Tibial nerve (tissue), 4 donors: ENCODE data around the gene TMPRSS11F. TPM values are rescaled to one million over a fixed set of nuclear protein-coding genes. Genes with fewer than 3 reads are reported as not detected.
"Not testable (repeated sequence)": the region's sequence is repeated elsewhere in the genome, so short reads cannot be mapped to it uniquely, and the experiment has no call there.

ENCODE experiments used
- DNase-seq, 2 donors: peaks; one replicate each; pipeline ENCODE4 v3.0.0-alpha.2; 2019; ENCODE audit warnings: low spot score in 2 of 2
- H3K27ac ChIP-seq, 4 donors: fragments of 200-600 bp; sonication (generic) in 3 of 4; one replicate each; pipeline ENCODE4 v1.5.1; 2017 to 2019; ENCODE audit warnings: mild to moderate bottlenecking in 1 of 4
- H3K27me3 ChIP-seq, 2 donors: fragments of 200-600 bp; sonication (generic) in 1 of 2; one replicate each; pipeline versions ENCODE4 v1.5.1 to v1.6.0; 2017 to 2019
- H3K36me3 ChIP-seq, 3 donors: fragments of 200-600 bp; sonication (generic); one replicate each; pipeline ENCODE4 v1.5.1; 2018 to 2019
- H3K4me1 ChIP-seq, 4 donors: fragments of 200-600 bp; sonication (generic) in 3 of 4; one replicate each; pipeline ENCODE4 v1.5.1; 2017 to 2019
- H3K4me3 ChIP-seq, 4 donors: fragments of 200-600 bp; sonication (generic) in 3 of 4; one replicate each; pipeline ENCODE4 v1.5.1; 2017 to 2019; ENCODE audit warnings: mild to moderate bottlenecking in 1 of 4, moderate library complexity in 1 of 4
- H3K9me3 ChIP-seq, 4 donors: fragments of 200-600 bp; sonication (generic) in 3 of 4; one replicate each; pipeline ENCODE4 v1.5.1; 2017 to 2019
- EP300 ChIP-seq, 2 donors: sonication (generic); formaldehyde crosslinking; IDR thresholded peaks; one replicate each; pipeline ENCODE4 v1.6.1; 2017; ENCODE audit warnings: antibody characterized with exemption in 2 of 2, mild to moderate bottlenecking in 1 of 2
- POLR2A ChIP-seq, 2 donors: fragments of 450-650 bp; IDR thresholded peaks; one replicate each; pipeline ENCODE4 v1.6.1; 2017; ENCODE audit warnings: antibody characterized with exemption in 2 of 2, mild to moderate bottlenecking in 2 of 2, moderate library complexity in 2 of 2
- WGBS, 2 donors: methylation state at CpG; one replicate each; pipeline ENCODE4 v1.1.5; 2018; 5-methylcytosine and 5-hydroxymethylcytosine counted together
- total RNA-seq, 4 donors: library from RNA; depleted of rRNA; stranded (reverse); fragments of >200 nt; gene quantifications; one replicate each; pipeline ENCODE4 v1.1.0, GENCODE V29; 2016
- TF ChIP-seq, protein P1 (sequence below), 5 experiments: fragments of 200-600 bp in 3 of 5; fragments of 450-650 bp in 2 of 5; sonication (generic) in 3 of 5; IDR thresholded peaks; one replicate each; pipeline ENCODE4 v1.5.1; 2016 to 2019; ENCODE audit warnings: antibody characterized with exemption in 5 of 5, mild to moderate bottlenecking in 3 of 5, moderate library complexity in 2 of 5

Gene TMPRSS11F
- total RNA-seq, result not detected

DNA sequence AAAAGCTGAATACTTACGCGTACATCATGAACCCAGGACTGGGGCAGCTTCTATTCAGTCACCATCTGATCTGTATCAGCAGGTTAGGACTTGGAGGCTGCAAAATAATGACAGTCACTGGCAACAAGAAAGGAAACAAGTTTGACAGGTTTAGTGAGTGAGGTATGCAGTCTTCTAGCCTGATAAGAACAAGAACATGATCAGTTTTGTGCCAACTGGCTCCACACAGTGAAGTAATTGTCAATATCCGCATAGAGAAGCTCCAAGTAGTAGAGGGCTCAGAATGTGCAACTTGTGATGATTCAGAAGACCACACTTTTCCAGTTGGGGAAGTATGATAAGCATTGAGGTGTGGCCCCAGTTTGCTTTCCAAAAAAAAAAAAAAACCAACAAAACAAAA is at the start of gene TMPRSS11F:
TMPRSS11F (minus strand) TSS at position 77 of the 400 bp plus-strand sequence; CDS start at position 28, 49 bp downstream.
- Histone ChIP-seq H3K4me3 (no peak within 1 kb of the TSS), H3K4me1 (no peaks in the 10 kb centered on the region), H3K27me3 (no peaks in the 10 kb centered on the region), H3K27ac (no peak within 1 kb of the TSS), H3K36me3 (no peaks in the 10 kb centered on the region), H3K9me3 (no peaks in the 10 kb centered on the region)
- DNase-seq, result no peak
- WGBS, 2 donors, result 87 to 93% methylated on average over 3 of the region's 3 CpGs
- TF ChIP-seq EP300 (IDR thresholded peaks at IDR 0.05) (no peak), POLR2A (IDR thresholded peaks at IDR 0.05) (no peak)
- TF ChIP-seq, protein P1, sequence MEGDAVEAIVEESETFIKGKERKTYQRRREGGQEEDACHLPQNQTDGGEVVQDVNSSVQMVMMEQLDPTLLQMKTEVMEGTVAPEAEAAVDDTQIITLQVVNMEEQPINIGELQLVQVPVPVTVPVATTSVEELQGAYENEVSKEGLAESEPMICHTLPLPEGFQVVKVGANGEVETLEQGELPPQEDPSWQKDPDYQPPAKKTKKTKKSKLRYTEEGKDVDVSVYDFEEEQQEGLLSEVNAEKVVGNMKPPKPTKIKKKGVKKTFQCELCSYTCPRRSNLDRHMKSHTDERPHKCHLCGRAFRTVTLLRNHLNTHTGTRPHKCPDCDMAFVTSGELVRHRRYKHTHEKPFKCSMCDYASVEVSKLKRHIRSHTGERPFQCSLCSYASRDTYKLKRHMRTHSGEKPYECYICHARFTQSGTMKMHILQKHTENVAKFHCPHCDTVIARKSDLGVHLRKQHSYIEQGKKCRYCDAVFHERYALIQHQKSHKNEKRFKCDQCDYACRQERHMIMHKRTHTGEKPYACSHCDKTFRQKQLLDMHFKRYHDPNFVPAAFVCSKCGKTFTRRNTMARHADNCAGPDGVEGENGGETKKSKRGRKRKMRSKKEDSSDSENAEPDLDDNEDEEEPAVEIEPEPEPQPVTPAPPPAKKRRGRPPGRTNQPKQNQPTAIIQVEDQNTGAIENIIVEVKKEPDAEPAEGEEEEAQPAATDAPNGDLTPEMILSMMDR (IDR thresholded peaks at IDR 0.05), result no peak

DNA sequence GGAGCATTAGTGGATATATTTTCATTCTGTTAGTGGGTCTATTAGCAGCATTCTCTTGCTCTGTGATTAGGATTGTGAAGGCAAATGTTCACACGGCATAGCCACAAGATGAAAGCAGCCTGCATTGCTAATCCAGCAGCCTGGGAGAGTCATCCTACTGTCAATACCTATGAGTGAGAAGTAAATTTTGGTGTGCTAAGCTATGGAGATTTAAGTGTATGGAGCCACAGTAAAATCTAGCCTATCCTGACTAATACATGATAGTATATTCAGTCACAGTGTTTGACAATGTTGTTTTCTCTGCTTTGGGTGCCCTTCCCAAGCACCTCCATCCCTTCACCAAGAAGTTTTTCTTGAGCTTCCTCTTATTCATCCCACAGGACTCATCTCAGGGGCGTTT is 47.2 kb upstream of the TMPRSS11F start:
- Histone ChIP-seq H3K27ac (no peak overlapping the region), H3K4me3 (no peak overlapping the region), H3K27me3 (no peaks in the 10 kb centered on the region), H3K9me3 (no peaks in the 10 kb centered on the region), H3K36me3 (no peaks in the 10 kb centered on the region), H3K4me1 (peaks cover 0 to 3% (median 0%) of the 10 kb centered on the region in 4 donors)
- WGBS, 2 donors, result 48 to 49% methylated on average over 2 of the region's 2 CpGs
- TF ChIP-seq POLR2A (IDR thresholded peaks at IDR 0.05), result no peak
- TF ChIP-seq, protein P1 (IDR thresholded peaks at IDR 0.05), result no peak
- TF ChIP-seq EP300 (IDR thresholded peaks at IDR 0.05), result no peak
- DNase-seq, result no peak

DNA sequence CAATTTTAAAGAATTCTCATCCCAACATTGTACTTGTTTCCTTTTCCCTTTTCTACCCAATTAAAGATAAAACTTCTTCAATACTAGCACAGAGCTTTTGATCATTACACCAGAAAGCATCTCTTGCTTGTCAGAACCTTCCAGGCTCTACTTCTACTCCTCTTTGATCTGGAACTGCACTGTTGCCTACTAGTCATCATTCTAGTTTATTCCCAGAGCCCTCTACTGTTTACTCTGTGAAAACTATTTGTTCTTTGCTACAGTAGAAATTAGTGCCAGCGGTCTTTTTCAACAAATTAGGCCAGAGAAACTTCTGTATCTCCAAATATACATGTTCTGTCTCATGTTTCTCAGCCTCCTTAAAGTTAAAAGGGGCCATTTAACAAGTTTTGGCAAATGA is 46.8 kb upstream of the TMPRSS11F start:
- H3K4me1 ChIP-seq, result peaks cover 0 to 3% (median 0%) of the 10 kb centered on the region in 4 donors
- no peaks in the 10 kb centered on the region for H3K36me3 ChIP-seq
- H3K9me3 ChIP-seq, result no peaks in the 10 kb centered on the region
- no peak overlapping the region for H3K27ac ChIP-seq
- H3K27me3 ChIP-seq, result no peaks in the 10 kb centered on the region
- no peak overlapping the region for H3K4me3 ChIP-seq
- no peak for TF ChIP-seq EP300 (IDR thresholded peaks at IDR 0.05)
- TF ChIP-seq, protein P1 (IDR thresholded peaks at IDR 0.05), result no peak
- TF ChIP-seq POLR2A (IDR thresholded peaks at IDR 0.05), result no peak
- no peak for DNase-seq
- WGBS, 2 donors, result 26 to 28% methylated on average over 1 of the region's 1 CpG

DNA sequence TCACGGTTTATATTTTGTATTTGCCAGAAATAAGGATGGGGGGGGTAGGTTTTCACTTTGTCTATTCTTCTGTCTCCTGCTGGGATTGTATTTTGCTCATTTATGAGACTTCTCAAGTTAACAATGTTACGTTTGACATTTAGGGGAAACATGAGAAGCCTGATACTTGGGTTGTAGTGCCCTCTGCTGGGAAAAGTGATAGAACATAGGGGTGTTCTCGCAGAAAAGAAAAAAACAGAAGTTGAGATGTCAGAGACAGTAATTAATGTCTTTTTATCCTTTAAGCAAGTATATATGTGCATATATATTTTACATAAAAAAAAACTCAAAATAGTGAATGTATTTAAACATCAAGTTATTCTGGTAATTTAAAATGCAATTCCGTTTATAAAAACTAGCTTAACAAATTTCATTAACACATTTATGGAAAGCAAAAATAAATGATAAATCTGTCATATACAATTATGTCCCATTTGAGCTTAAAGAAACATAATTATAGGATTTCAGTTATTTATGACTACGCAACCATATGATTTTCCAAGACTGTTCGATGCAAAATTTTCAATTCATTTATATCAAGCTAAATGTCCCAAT is 46.0 kb upstream of the TMPRSS11F start:
- H3K27me3 ChIP-seq, result no peaks in the 10 kb centered on the region
- TF ChIP-seq POLR2A (IDR thresholded peaks at IDR 0.05), result no peak
- TF ChIP-seq, protein P1 (IDR thresholded peaks at IDR 0.05), result peak; percentile 25 to 56 (median 29)
- no peaks in the 10 kb centered on the region for H3K36me3 ChIP-seq
- H3K4me1 ChIP-seq, result peaks cover 0 to 3% (median 0%) of the 10 kb centered on the region in 4 donors
- H3K27ac ChIP-seq, result no peak overlapping the region
- DNase-seq, result peak in 1 of 2 donors; percentile 72
- no peak overlapping the region for H3K4me3 ChIP-seq
- 34 to 36% methylated on average over 6 of the region's 6 CpGs for WGBS, 2 donors
- no peaks in the 10 kb centered on the region for H3K9me3 ChIP-seq

DNA sequence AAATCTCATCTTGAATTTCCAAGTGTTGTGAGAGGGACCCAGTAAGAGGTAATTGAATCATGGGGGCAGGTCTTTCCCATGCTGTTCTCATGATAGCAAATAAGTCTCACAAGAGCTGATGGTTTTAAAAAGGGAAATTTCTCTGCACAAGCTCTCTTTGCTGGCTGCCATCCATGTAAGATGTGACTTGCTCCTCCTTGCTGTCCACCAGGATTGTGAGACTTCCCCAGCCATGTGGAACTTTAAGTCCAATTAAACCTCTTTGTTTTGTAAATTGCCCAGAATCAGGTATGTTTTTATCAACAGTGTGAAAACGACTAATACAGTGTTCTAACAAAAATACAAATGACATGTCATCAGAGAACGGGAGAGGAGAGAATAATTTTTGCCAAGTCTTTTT is 44.7 kb upstream of the TMPRSS11F start:
- not testable (repeated sequence) for DNase-seq, H3K4me3 ChIP-seq, H3K9me3 ChIP-seq, H3K4me1 ChIP-seq, H3K27me3 ChIP-seq, H3K27ac ChIP-seq, H3K36me3 ChIP-seq
- WGBS, 2 donors, result 58 to 75% methylated on average over 2 of the region's 2 CpGs

DNA sequence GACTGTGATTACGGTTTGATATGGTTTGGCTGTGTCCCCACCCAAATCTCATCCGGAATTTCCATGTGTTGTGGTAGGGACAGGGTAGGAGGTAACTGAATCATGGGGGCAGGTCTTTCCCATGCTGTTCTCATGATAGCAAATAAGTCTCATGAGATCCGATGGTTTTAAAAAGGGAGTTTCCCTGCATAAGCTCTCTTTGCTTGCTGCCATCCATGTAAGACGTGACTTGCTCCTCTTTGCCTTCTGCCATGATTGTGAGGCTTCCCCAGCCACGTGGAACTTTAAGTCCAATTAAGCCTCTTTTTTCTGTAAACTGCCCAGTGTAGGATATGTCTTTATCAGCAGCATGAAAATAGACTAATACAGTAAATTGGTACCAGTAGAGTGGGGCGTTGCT is 42.5 kb upstream of the TMPRSS11F start:
- H3K9me3 ChIP-seq, H3K4me1 ChIP-seq, DNase-seq, H3K4me3 ChIP-seq, H3K27ac ChIP-seq, H3K27me3 ChIP-seq, H3K36me3 ChIP-seq: not testable (repeated sequence)
- WGBS, 2 donors, result 83 to 87% methylated on average over 6 of the region's 6 CpGs
